Uterus (tissue), 4 donors: Measurements from ENCODE around the gene ACCS. TPM values are rescaled to one million over a fixed set of nuclear protein-coding genes. Genes with fewer than 3 reads are reported as not detected.

Experiments
- DNase-seq, 2 donors: peaks; one replicate each; pipeline ENCODE4 v3.0.0-alpha.2; 2019 to 2020
- H3K27ac ChIP-seq, 2 donors: fragments of 200-600 bp; sonication (generic); 1 replicate in 1 of 2; 2 replicates in 1 of 2; pipeline ENCODE4 v1.5.1; 2016 to 2018
- H3K27me3 ChIP-seq, 2 donors: fragments of 200-600 bp; sonication (generic); one replicate each; pipeline ENCODE4 v1.5.1; 2018 to 2019; ENCODE audit warnings: control low read depth in 1 of 2
- H3K36me3 ChIP-seq, 2 donors: fragments of 200-600 bp; sonication (generic); one replicate each; pipeline ENCODE4 v1.5.1; 2019; ENCODE audit warnings: control low read depth in 1 of 2
- H3K4me1 ChIP-seq, 2 donors: fragments of 200-600 bp; sonication (generic); one replicate each; pipeline ENCODE4 v1.5.1; 2018 to 2019; ENCODE audit warnings: control low read depth in 1 of 2
- H3K4me3 ChIP-seq, 2 donors: fragments of 200-600 bp; sonication (generic); 1 replicate in 1 of 2; 2 replicates in 1 of 2; pipeline ENCODE4 v1.5.1; 2018 to 2019; ENCODE audit warnings: mild to moderate bottlenecking in 1 of 2
- H3K9me3 ChIP-seq, 2 donors: fragments of 200-600 bp; sonication (generic); one replicate each; pipeline ENCODE4 v1.5.1; 2019; ENCODE audit warnings: control low read depth in 1 of 2
- CTCF ChIP-seq, 4 experiments: fragments of 200-600 bp in 2 of 4; fragments of 450-650 bp in 2 of 4; sonication (generic) in 2 of 4; IDR thresholded peaks; one replicate each; pipeline ENCODE4 v1.5.1; 2016 to 2019; ENCODE audit warnings: antibody characterized with exemption in 4 of 4, mild to moderate bottlenecking in 2 of 4, moderate library complexity in 1 of 4
- POLR2A ChIP-seq, 2 donors: fragments of 450-650 bp; IDR thresholded peaks; one replicate each; pipeline ENCODE4 v1.6.1; 2016; ENCODE audit warnings: antibody characterized with exemption in 2 of 2, mild to moderate bottlenecking in 1 of 2, moderate library complexity in 1 of 2
- intact Hi-C: fragments of 100-400 bp; cut with DNase I; formaldehyde crosslinking; loops from one replicate; pipeline ENCODE4 v1.15.1; 2023; ENCODE audit warnings: low total_unique reads
- total RNA-seq, 4 donors: library from RNA; depleted of rRNA in 3 of 4; stranded (reverse); fragments of >200 nt in 3 of 4; gene quantifications; one replicate each; pipeline versions ENCODE4 v1.1.0 to v1.2.4, GENCODE V29; 2014 to 2023
- donor health status: DM: yes; HTN: yes; CAD: no.

Gene ACCS
- total RNA-seq, 4 donors from 2014 or later, result 13.1 to 49.4 (median 27.0) TPM

GRCh38 chr11:44065161-44065661, 859 bp upstream of the ACCS start:
- H3K36me3 ChIP-seq, result no peaks in the 10 kb centered on the region
- H3K4me1 ChIP-seq, result peaks cover 0 to 5% of the 10 kb centered on the region in 2 donors
- H3K4me3 ChIP-seq, result no peak overlapping the region
- no peak for TF ChIP-seq CTCF (IDR thresholded peaks at IDR 0.05)
- TF ChIP-seq POLR2A (IDR thresholded peaks at IDR 0.05), result no peak
- H3K27ac ChIP-seq, result peak overlapping the region; percentile 95 to 98
- H3K9me3 ChIP-seq, result no peaks in the 10 kb centered on the region
- DNase-seq, result no peak
- no peaks in the 10 kb centered on the region for H3K27me3 ChIP-seq
- intact Hi-C loops, result no loop called here

- DNase-seq, result peak; percentile 21 to 25
- peak overlapping the region; percentile 95 to 98 for H3K27ac ChIP-seq
- no peak for TF ChIP-seq POLR2A (IDR thresholded peaks at IDR 0.05)
- TF ChIP-seq CTCF (IDR thresholded peaks at IDR 0.05), result no peak
- H3K4me1 ChIP-seq, result peaks cover 0 to 5% of the 10 kb centered on the region in 2 donors
- intact Hi-C loops, result no loop called here
- no peaks in the 10 kb centered on the region for H3K27me3 ChIP-seq
- H3K36me3 ChIP-seq, result no peaks in the 10 kb centered on the region
- no peaks in the 10 kb centered on the region for H3K9me3 ChIP-seq
- peak overlapping the region; percentile 57 to 75 for H3K4me3 ChIP-seq
These were observed 667 bp downstream of the ACCS start for GRCh38 chr11:44066732-44067141.

GRCh38 chr11:44067266-44067665, 1.2 kb downstream of the ACCS start:
- H3K9me3 ChIP-seq, result no peaks in the 10 kb centered on the region
- peak overlapping the region in 1 of 2 donors; percentile 98 for H3K27ac ChIP-seq
- peaks cover 0 to 5% of the 10 kb centered on the region in 2 donors for H3K4me1 ChIP-seq
- H3K4me3 ChIP-seq, result peak overlapping the region in 1 of 2 donors; percentile 75
- H3K27me3 ChIP-seq, result no peaks in the 10 kb centered on the region
- TF ChIP-seq POLR2A (IDR thresholded peaks at IDR 0.05) (no peak), CTCF (IDR thresholded peaks at IDR 0.05) (no peak)
- intact Hi-C loops, result no loop called here
- no peaks in the 10 kb centered on the region for H3K36me3 ChIP-seq
- no peak for DNase-seq

DNA sequence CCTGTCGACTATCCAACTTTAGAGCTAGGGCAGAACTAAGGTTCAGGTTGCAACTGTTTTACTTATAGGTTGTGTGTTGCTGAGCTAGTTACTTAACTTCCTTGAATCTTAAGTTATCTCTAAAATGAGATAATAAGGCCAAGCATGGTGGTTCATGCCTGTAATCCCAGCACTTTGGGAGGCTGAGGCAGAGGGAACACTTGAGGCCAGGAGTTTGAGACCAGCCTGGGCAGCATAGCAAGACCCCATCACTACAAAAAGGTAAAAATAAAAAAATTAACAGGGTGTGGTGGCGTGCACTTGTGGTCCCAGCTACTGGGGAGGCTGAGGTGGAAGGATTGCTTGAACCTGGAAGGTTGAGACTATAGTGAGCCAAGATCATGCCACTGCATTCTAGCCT, 2.1 kb downstream of the ACCS start:
- Histone ChIP-seq H3K4me3 (no peak overlapping the region), H3K27me3 (no peaks in the 10 kb centered on the region), H3K36me3 (no peaks in the 10 kb centered on the region), H3K9me3 (no peaks in the 10 kb centered on the region), H3K27ac (no peak overlapping the region), H3K4me1 (peaks cover 0 to 5% of the 10 kb centered on the region in 2 donors)
- intact Hi-C loops, result no loop called here
- DNase-seq, result no peak
- no peak for TF ChIP-seq CTCF (IDR thresholded peaks at IDR 0.05)
- TF ChIP-seq POLR2A (IDR thresholded peaks at IDR 0.05), result no peak

- Histone ChIP-seq H3K27ac (no peak overlapping the region), H3K4me3 (no peak overlapping the region), H3K9me3 (no peaks in the 10 kb centered on the region), H3K4me1 (peaks cover 0 to 5% of the 10 kb centered on the region in 2 donors), H3K27me3 (no peaks in the 10 kb centered on the region), H3K36me3 (no peaks in the 10 kb centered on the region)
- no peak for DNase-seq
- TF ChIP-seq CTCF (IDR thresholded peaks at IDR 0.05) (no peak), POLR2A (IDR thresholded peaks at IDR 0.05) (no peak)
- intact Hi-C loops, result no loop called here
These were observed 5.1 kb downstream of the ACCS start for GRCh38 chr11:44071157-44071556.
